Subcutaneous abdominal adipose tissue (tissue), 5 donors: ENCODE data around the gene UTP14C.
"Not testable (repeated sequence)": the region's sequence is repeated elsewhere in the genome, so short reads cannot be mapped to it uniquely, and the experiment has no call there.

ENCODE experiments used
- H3K27ac ChIP-seq: one replicate; pipeline ENCODE4 v1.7.0; 2013; ENCODE audit warnings: low read depth, mild to moderate bottlenecking, inconsistent platforms, low read length, moderate library complexity
- H3K27me3 ChIP-seq, 5 donors: one replicate each; pipeline ENCODE4 v1.7.0; 2013; ENCODE audit warnings: low read length in 5 of 5, inconsistent platforms in 1 of 5; ENCODE audit not compliant: control insufficient read depth in 5 of 5, insufficient read depth in 4 of 5
- H3K36me3 ChIP-seq, 5 donors: one replicate each; pipeline ENCODE4 v1.7.0; 2013; ENCODE audit warnings: low read length in 5 of 5; ENCODE audit not compliant: control insufficient read depth in 5 of 5, insufficient read depth in 5 of 5
- H3K4me1 ChIP-seq, 5 donors: one replicate each; pipeline ENCODE4 v1.7.0; 2013; ENCODE audit warnings: low read length in 5 of 5, mild to moderate bottlenecking in 3 of 5, moderate library complexity in 1 of 5; ENCODE audit not compliant: control insufficient read depth in 5 of 5, insufficient read depth in 5 of 5
- H3K4me3 ChIP-seq, 5 donors: one replicate each; pipeline ENCODE4 v1.7.0; 2013; ENCODE audit warnings: low read length in 5 of 5, low read depth in 1 of 5
- H3K9ac ChIP-seq, 5 donors: one replicate each; pipeline ENCODE4 v1.7.0; 2013; ENCODE audit warnings: low read length in 5 of 5, mild to moderate bottlenecking in 4 of 5, moderate library complexity in 3 of 5
- H3K9me3 ChIP-seq, 5 donors: one replicate each; pipeline ENCODE4 v1.7.0; 2013; ENCODE audit warnings: low read length in 5 of 5; ENCODE audit not compliant: control insufficient read depth in 5 of 5
- donor health status: healthy.
- donor health status: healthy.
- donor health status: healthy.
- donor health status: healthy.
- donor health status: healthy.

UTP14C gene

GRCh38 chr13:52016296-52016695, 8.2 kb upstream of the UTP14C start:
- H3K27ac ChIP-seq, result no peak overlapping the region
- H3K9ac ChIP-seq, result no peak overlapping the region
- H3K4me3 ChIP-seq, result no peak overlapping the region
- H3K36me3 ChIP-seq, result peaks cover 13 to 31% (median 15%) of the 10 kb centered on the region in 5 donors
- peaks cover 0 to 3% (median 0%) of the 10 kb centered on the region in 5 donors for H3K27me3 ChIP-seq
- peaks cover 3 to 18% (median 16%) of the 10 kb centered on the region in 5 donors for H3K4me1 ChIP-seq
- H3K9me3 ChIP-seq, result no peaks in the 10 kb centered on the region

- H3K9me3 ChIP-seq, result no peaks in the 10 kb centered on the region
- H3K4me3 ChIP-seq, result no peak overlapping the region
- H3K4me1 ChIP-seq, result no peaks in the 10 kb centered on the region
- no peaks in the 10 kb centered on the region for H3K27me3 ChIP-seq
- no peak overlapping the region for H3K27ac ChIP-seq
- peaks cover 30 to 56% (median 39%) of the 10 kb centered on the region in 5 donors for H3K36me3 ChIP-seq
- no peak overlapping the region for H3K9ac ChIP-seq
Observed at GRCh38 chr13:52020191-52020590, 4.3 kb upstream of the UTP14C start.

GRCh38 chr13:52022356-52022755, 2.1 kb upstream of the UTP14C start:
- Histone ChIP-seq H3K27ac (no peak overlapping the region), H3K4me3 (no peak overlapping the region), H3K9me3 (no peaks in the 10 kb centered on the region), H3K36me3 (peaks cover 30 to 65% (median 43%) of the 10 kb centered on the region in 5 donors), H3K27me3 (no peaks in the 10 kb centered on the region), H3K9ac (no peak overlapping the region), H3K4me1 (peaks cover 0 to 13% (median 6%) of the 10 kb centered on the region in 5 donors)

- Histone ChIP-seq H3K27me3 (no peaks in the 10 kb centered on the region), H3K36me3 (peaks cover 26 to 57% (median 33%) of the 10 kb centered on the region in 5 donors), H3K4me3 (no peak overlapping the region), H3K9ac (no peak overlapping the region), H3K27ac (no peak overlapping the region), H3K9me3 (no peaks in the 10 kb centered on the region), H3K4me1 (peaks cover 0 to 13% (median 6%) of the 10 kb centered on the region in 5 donors)
Observed at GRCh38 chr13:52025475-52026245, 1.2 kb downstream of the UTP14C start.

- H3K27me3 ChIP-seq, result no peaks in the 10 kb centered on the region
- peaks cover 22 to 51% (median 30%) of the 10 kb centered on the region in 5 donors for H3K36me3 ChIP-seq
- H3K9me3 ChIP-seq, result no peaks in the 10 kb centered on the region
- H3K4me3 ChIP-seq, result no peak overlapping the region
- no peak overlapping the region for H3K27ac ChIP-seq
- peaks cover 0 to 13% (median 6%) of the 10 kb centered on the region in 5 donors for H3K4me1 ChIP-seq
- no peak overlapping the region for H3K9ac ChIP-seq
Observed at GRCh38 chr13:52026246-52026626, 1.7 kb downstream of the UTP14C start.

GRCh38 chr13:52027832-52028231, 3.3 kb downstream of the UTP14C start:
- peaks cover 0 to 13% (median 6%) of the 10 kb centered on the region in 5 donors for H3K4me1 ChIP-seq
- no peak overlapping the region for H3K9ac ChIP-seq
- no peaks in the 10 kb centered on the region for H3K9me3 ChIP-seq
- H3K27ac ChIP-seq, result no peak overlapping the region
- no peak overlapping the region for H3K4me3 ChIP-seq
- no peaks in the 10 kb centered on the region for H3K27me3 ChIP-seq
- H3K36me3 ChIP-seq, result peaks cover 15 to 42% (median 23%) of the 10 kb centered on the region in 5 donors

GRCh38 chr13:52029569-52029968, 5.1 kb downstream of the UTP14C start:
- Histone ChIP-seq H3K27me3 (no peaks in the 10 kb centered on the region), H3K4me3 (no peak overlapping the region), H3K4me1 (peaks cover 0 to 13% (median 6%) of the 10 kb centered on the region in 5 donors), H3K36me3 (peaks cover 4 to 30% (median 13%) of the 10 kb centered on the region in 5 donors), H3K27ac (no peak overlapping the region), H3K9me3 (no peaks in the 10 kb centered on the region), H3K9ac (no peak overlapping the region)

GRCh38 chr13:52030401-52030800, 5.9 kb downstream of the UTP14C start:
- not testable (repeated sequence) for H3K4me3 ChIP-seq, H3K27me3 ChIP-seq, H3K9me3 ChIP-seq, H3K27ac ChIP-seq, H3K9ac ChIP-seq
- Histone ChIP-seq H3K4me1 (peaks cover 0 to 11% (median 6%) of the 10 kb centered on the region in 5 donors), H3K36me3 (peaks cover 0 to 23% (median 11%) of the 10 kb centered on the region in 5 donors)

- peaks cover 0 to 11% (median 8%) of the 10 kb centered on the region in 5 donors for H3K36me3 ChIP-seq
- no peaks in the 10 kb centered on the region for H3K27me3 ChIP-seq
- H3K4me1 ChIP-seq, result no peaks in the 10 kb centered on the region
- H3K27ac ChIP-seq, result no peak overlapping the region
- H3K4me3 ChIP-seq, result no peak overlapping the region
- H3K9me3 ChIP-seq, result no peaks in the 10 kb centered on the region
- H3K9ac ChIP-seq, result no peak overlapping the region
Observed at GRCh38 chr13:52033039-52033438, 8.5 kb downstream of the UTP14C start.

- Histone ChIP-seq H3K27ac (no peak overlapping the region), H3K9ac (no peak overlapping the region), H3K9me3 (no peaks in the 10 kb centered on the region), H3K4me1 (no peaks in the 10 kb centered on the region), H3K27me3 (no peaks in the 10 kb centered on the region), H3K4me3 (no peak overlapping the region), H3K36me3 (no peaks in the 10 kb centered on the region)
Observed at GRCh38 chr13:52034616-52035226, 10.2 kb downstream of the UTP14C start.
